AG09309 (cell line): ENCODE results near the gene FN3K.
"Not testable (repeated sequence)": the region's sequence is repeated elsewhere in the genome, so short reads cannot be mapped to it uniquely, and the experiment has no call there.

Experiments used
- DNase-seq: peaks from one replicate; pipeline ENCODE4 v3.0.0-alpha.2; 2010; ENCODE audit warnings: low read depth
- H3K4me3 ChIP-seq: 2 replicates; pipeline ENCODE4 v1.5.1; 2011; ENCODE audit warnings: mild to moderate bottlenecking, low read depth, low read length, moderate library complexity; ENCODE audit not compliant: control insufficient read depth
- CTCF ChIP-seq: IDR thresholded peaks from 2 replicates; pipeline ENCODE4 v1.5.1; 2011; ENCODE audit warnings: mild to moderate bottlenecking, low read depth, low read length, inconsistent platforms; ENCODE audit not compliant: insufficient read depth, control insufficient read depth; ENCODE audit errors: missing control alignments

The FN3K gene

GRCh38 chr17:82783498-82783897 is 48.1 kb downstream of the FN3K start:
- no peak for DNase-seq
- no peak for TF ChIP-seq CTCF
- no peak overlapping the region for H3K4me3 ChIP-seq

- not testable (repeated sequence) for DNase-seq
These were observed 50.2 kb downstream of the FN3K start for GRCh38 chr17:82785581-82785980.

GRCh38 chr17:82786427-82786826 is 51.0 kb downstream of the FN3K start:
- no peak overlapping the region for H3K4me3 ChIP-seq
- DNase-seq = no peak
- no peak for TF ChIP-seq CTCF

More at GRCh38 chr17:82785581-82785980, 50.2 kb downstream of the FN3K start:
- not testable (repeated sequence) for H3K4me3 ChIP-seq

- peak; percentile 80 for DNase-seq
- no peak overlapping the region for H3K4me3 ChIP-seq
- TF ChIP-seq CTCF = no peak
These were observed 51.9 kb downstream of the FN3K start for GRCh38 chr17:82787081-82787848.

- no peak for TF ChIP-seq CTCF
- DNase-seq = no peak
- H3K4me3 ChIP-seq = no peak overlapping the region
These were observed 53.0 kb downstream of the FN3K start for GRCh38 chr17:82788206-82789001.

- DNase-seq = no peak
- no peak overlapping the region for H3K4me3 ChIP-seq
- no peak for TF ChIP-seq CTCF
These were observed 53.7 kb downstream of the FN3K start for GRCh38 chr17:82789051-82789592.

- H3K4me3 ChIP-seq = no peak overlapping the region
- TF ChIP-seq CTCF = no peak
- no peak for DNase-seq
These were observed 54.4 kb downstream of the FN3K start for GRCh38 chr17:82789806-82790205.
